IMR-90 (cell line): Measurements from ENCODE around the gene SYAP1. TPM values are rescaled to one million over a fixed set of nuclear protein-coding genes. Genes with fewer than 3 reads are reported as not detected.
A peak's percentile ranks its signal among the peaks of the same experiment; 100 is the strongest.

Experiments
- ATAC-seq: fragments of 200-7000 bp; cut with Tn5 transposase; 2 replicates; pipeline ENCODE4 v1.9.1; 2020; ENCODE audit warnings: low read depth, mild to moderate bottlenecking, moderate library complexity
- BruUV-seq: library from RNA; stranded (reverse); fragments of 400-500 nt; replicated peaks from 2 replicates; lab custom pipeline; 2021; lab: Mats Ljungman, UMichigan
- CTCF ChIA-PET: fragments of 300-600 bp; formaldehyde crosslinking; extraction: SDS; loops from one replicate; lab custom pipeline; 2021; ENCODE audit warnings: antibody characterized with exemption; lab: Yijun Ruan, JAX
- POLR2A ChIA-PET: fragments of 300-600 bp; sonication (Branson Sonifier 250); formaldehyde crosslinking; loops from one replicate; lab custom pipeline; 2022; ENCODE audit warnings: antibody characterized with exemption; ENCODE audit not compliant: unreplicated experiment; lab: Charles Lee
- DNase-seq: peaks from one replicate; pipeline ENCODE4 v3.0.0; 2013
- H2AFZ ChIP-seq: replicated peaks from 2 replicates; pipeline ENCODE3; 2013; ENCODE audit warnings: low read length, mild to moderate bottlenecking; ENCODE audit not compliant: poor library complexity
- H2AK5ac ChIP-seq: 2 replicates; pipeline ENCODE4 v1.6.1; 2013; ENCODE audit warnings: low read depth, low read length, inconsistent platforms
- H2AK9ac ChIP-seq: replicated peaks from 2 replicates; pipeline ENCODE3; 2013; ENCODE audit warnings: mild to moderate bottlenecking, low read depth, low read length, moderate library complexity; ENCODE audit not compliant: poor library complexity
- H2BK120ac ChIP-seq: 2 replicates; pipeline ENCODE4 v1.6.1; 2013; ENCODE audit warnings: low read depth, low read length, inconsistent platforms
- H2BK15ac ChIP-seq: 3 replicates; pipeline ENCODE4 v1.6.1; 2013; ENCODE audit warnings: low read depth, low read length, inconsistent platforms
- H2BK20ac ChIP-seq: 2 replicates; pipeline ENCODE4 v1.6.1; 2013; ENCODE audit warnings: low read depth, mild to moderate bottlenecking, inconsistent platforms, low read length, moderate library complexity
- H2BK5ac ChIP-seq: 2 replicates; pipeline ENCODE4 v1.6.1; 2013; ENCODE audit warnings: mild to moderate bottlenecking, low read depth, low read length, inconsistent platforms; ENCODE audit not compliant: poor library complexity, severe bottlenecking
- H3K14ac ChIP-seq: replicated peaks from 2 replicates; pipeline ENCODE4 v1.6.1; 2013; ENCODE audit warnings: low read depth, low read length, inconsistent platforms
- H3K18ac ChIP-seq: 2 replicates; pipeline ENCODE4 v1.6.1; 2013; ENCODE audit warnings: low read depth, low read length, control low read depth
- H3K23ac ChIP-seq: 2 replicates; pipeline ENCODE4 v1.6.1; 2013; ENCODE audit warnings: low read depth, low read length, inconsistent platforms
- H3K27ac ChIP-seq: 2 replicates; pipeline ENCODE4 v1.5.1; 2013; ENCODE audit warnings: mild to moderate bottlenecking, control low read depth, low read length; ENCODE audit not compliant: insufficient read depth
- H3K27me3 ChIP-seq: 2 replicates; pipeline ENCODE4 v1.6.1; 2013; ENCODE audit warnings: low read length; ENCODE audit not compliant: control insufficient read depth, insufficient read depth
- H3K36me3 ChIP-seq: 2 replicates; pipeline ENCODE4 v1.6.1; 2013; ENCODE audit warnings: low read length, mixed read lengths; ENCODE audit not compliant: control insufficient read depth, insufficient read depth
- H3K4ac ChIP-seq: 2 replicates; pipeline ENCODE4 v1.6.1; 2013; ENCODE audit warnings: low read depth, low read length, inconsistent platforms
- H3K4me1 ChIP-seq: 2 replicates; pipeline ENCODE4 v1.6.1; 2013; ENCODE audit warnings: low read length, mixed read lengths; ENCODE audit not compliant: control insufficient read depth, insufficient read depth
- H3K4me2 ChIP-seq: 2 replicates; pipeline ENCODE4 v1.6.1; 2013; ENCODE audit warnings: low read depth, mild to moderate bottlenecking, control low read depth, low read length, moderate library complexity
- H3K4me3 ChIP-seq: 2 replicates; pipeline ENCODE4 v1.5.1; 2013; ENCODE audit warnings: low read depth, mild to moderate bottlenecking, control low read depth, low read length, moderate library complexity; ENCODE audit not compliant: insufficient read depth
- H3K56ac ChIP-seq: 2 replicates; pipeline ENCODE4 v1.6.1; 2013; ENCODE audit warnings: low read length, inconsistent platforms; ENCODE audit not compliant: insufficient read depth; ENCODE audit errors: extremely low read depth
- H3K79me1 ChIP-seq, 2 experiments: 2 replicates each; pipeline ENCODE4 v1.6.1; 2013; ENCODE audit warnings: low read length in 2 of 2, inconsistent platforms in 1 of 2, low read depth in 1 of 2
- H3K9ac ChIP-seq: 2 replicates; pipeline ENCODE4 v1.6.1; 2013; ENCODE audit warnings: low read depth, low read length, control low read depth
- H3K9me1 ChIP-seq: 2 replicates; pipeline ENCODE4 v1.6.1; 2013; ENCODE audit warnings: low read length, inconsistent platforms; ENCODE audit not compliant: insufficient read depth
- H3K9me3 ChIP-seq: 2 replicates; pipeline ENCODE4 v1.6.1; 2013; ENCODE audit warnings: low read length; ENCODE audit not compliant: control insufficient read depth, insufficient read depth
- H4K20me1 ChIP-seq: 2 replicates; pipeline ENCODE4 v1.6.1; 2013; ENCODE audit warnings: low read length, inconsistent platforms; ENCODE audit not compliant: insufficient read depth
- H4K5ac ChIP-seq: 2 replicates; pipeline ENCODE4 v1.6.1; 2013; ENCODE audit warnings: mild to moderate bottlenecking, low read depth, low read length, control low read depth
- H4K8ac ChIP-seq, 2 experiments: 2 replicates each; pipeline ENCODE4 v1.6.1; 2013; ENCODE audit warnings: low read depth in 2 of 2, low read length in 2 of 2, control low read depth in 1 of 2, inconsistent platforms in 1 of 2
- H4K91ac ChIP-seq: 2 replicates; pipeline ENCODE4 v1.6.1; 2013; ENCODE audit warnings: low read depth, low read length, inconsistent platforms; ENCODE audit not compliant: insufficient read depth
- CEBPB ChIP-seq: IDR thresholded peaks from 2 replicates; pipeline ENCODE4 v1.6.1; 2012; ENCODE audit warnings: low read depth, low read length, improper control_type of control experiment
- CTCF ChIP-seq: conservative IDR thresholded peaks from 2 replicates; pipeline ENCODE4 v1.5.1; 2012; ENCODE audit warnings: mild to moderate bottlenecking, low read depth, low read length, improper control_type of control experiment
- MAFK ChIP-seq: IDR thresholded peaks from 2 replicates; pipeline ENCODE4 v1.6.1; 2012; ENCODE audit warnings: low read depth, low read length, improper control_type of control experiment
- RAD21 ChIP-seq: IDR thresholded peaks from 2 replicates; pipeline ENCODE4 v1.6.1; 2012; ENCODE audit warnings: low read length, improper control_type of control experiment
- SMC3 ChIP-seq: fragments of 150-350 bp; IDR thresholded peaks from 2 replicates; pipeline ENCODE4 v1.6.1; 2016; ENCODE audit warnings: low read depth, mild to moderate bottlenecking, antibody characterized with exemption, low read length, moderate library complexity
- USF2 ChIP-seq: fragments of 150-350 bp; IDR thresholded peaks from 2 replicates; pipeline ENCODE4 v1.6.1; 2017; ENCODE audit warnings: mild to moderate bottlenecking, antibody characterized with exemption, low read length, low read depth
- dilution Hi-C: fragments of 300-500 bp; cut with HindIII; formaldehyde crosslinking; loops from one replicate; pipeline ENCODE4 v1.14.3; 2018; ENCODE audit warnings: low sequenced_read_pairs; ENCODE audit not compliant: unreplicated experiment
- in situ Hi-C: fragments of 300-500 bp; cut with MboI; formaldehyde crosslinking; loops from 3 replicates; pipeline ENCODE4 v1.14.3; 2019; ENCODE audit warnings: low sequenced_read_pairs, inconsistent platforms, mixed read lengths
- intact Hi-C: fragments of 100-400 bp; cut with micrococcal nuclease; formaldehyde crosslinking; loops from 2 replicates; pipeline ENCODE4 v1.10.0; 2022
- polyA plus RNA-seq, 3 experiments: library from polyadenylated mRNA; depleted of rRNA; stranded (reverse); fragments of >200 nt; gene quantifications; 2 replicates each; pipeline ENCODE4 v1.2.3, GENCODE V29; 2012; ENCODE audit warnings: low replicate concordance in 1 of 3
- total RNA-seq: library from RNA; depleted of rRNA; stranded (reverse); fragments of >200 nt; gene quantifications from 2 replicates; pipeline ENCODE4 v1.2.3, GENCODE V29; 2012

SYAP1 gene
- total and polyA plus RNA-seq, 2 of the 4 experiments (the other 2 are of a cell fraction): 17.7 to 35.0 TPM

- Histone ChIP-seq H3K23ac (no peak overlapping the region), H3K4me2 (no peak overlapping the region), H3K4me3 (no peak overlapping the region), H4K5ac (no peak overlapping the region), H2AFZ (no peak overlapping the region), H3K4ac (no peak overlapping the region), H3K36me3 (0 out of 2 replicates have a peak, but pooled peaks cover 3% of the 10 kb centered on the region), H3K79me1 (peaks cover 0 to 5% of the 10 kb centered on the region in 2 experiments; a peak in 1 of 4 replicates), H4K91ac (no peak overlapping the region), H3K9ac (no peak overlapping the region), H2BK20ac (no peak overlapping the region), H3K4me1 (peaks cover 3% of the 10 kb centered on the region), H3K27me3 (no peaks in the 10 kb centered on the region; the same call in 1 of the 2 replicates), H3K18ac (no peak overlapping the region), H2AK5ac (no peak overlapping the region), H3K56ac (no peak overlapping the region), H2BK15ac (no peak overlapping the region), H3K9me3 (no peaks in the 10 kb centered on the region), H3K14ac (no peak overlapping the region), H2BK120ac (no peak overlapping the region; the same call in 1 of the 2 replicates), H2AK9ac (no peak overlapping the region), H3K9me1 (0 out of 2 replicates have a peak, but pooled peaks cover 5% of the 10 kb centered on the region), H4K8ac (no peak overlapping the region), H3K27ac (no peak overlapping the region), H4K20me1 (no peaks in the 10 kb centered on the region), H2BK5ac (no peak overlapping the region)
- BruUV-seq: no TSS peak
- intact Hi-C loops: loop anchor here (1.0 to 2.0 kb wide), 3 partner anchors 548 to 984 kb away; partner anchors contain the start of gene GRPR
- TF ChIP-seq CEBPB (peak; percentile 25; the same call in 1 of the 2 replicates), SMC3 (peak; percentile 57), USF2 (no peak), RAD21 (peak; percentile 71), MAFK (no peak), CTCF (peak; percentile 61)
- ATAC-seq (peak; percentile 76), DNase-seq (peak; percentile 72)
- in situ Hi-C loops: no loop called here
- dilution Hi-C loops: no loop called here
- ChIA-PET POLR2A (no interaction called here), CTCF (interaction anchor here (1.1 kb wide), 1 partner anchor 24 kb away, joined by 3 read pairs; no protein-coding TSS in a partner anchor)
Measured at GRCh38 chrX:16671005-16671404, 48.4 kb upstream of the SYAP1 start.
